A673 (cell line): ENCODE data around the gene MTMR2.

Source experiments
- EZH2 ChIP-seq: fragments of 200-600 bp; sonication (generic); IDR thresholded peaks from 2 replicates; pipeline ENCODE4 v1.6.1; 2017; ENCODE audit warnings: borderline replicate concordance, low read depth, mild to moderate bottlenecking, mixed read lengths, antibody characterized with exemption, low read length; ENCODE audit not compliant: poor library complexity, severe bottlenecking
- TF ChIP-seq, protein P1 (sequence below): fragments of 300-800, 200-600 bp; sonication (generic); conservative IDR thresholded peaks from 2 replicates; pipeline ENCODE4 v1.5.1; 2017; ENCODE audit warnings: low read depth, mild to moderate bottlenecking, antibody characterized with exemption, low read length, moderate library complexity, mixed read lengths

DNA sequence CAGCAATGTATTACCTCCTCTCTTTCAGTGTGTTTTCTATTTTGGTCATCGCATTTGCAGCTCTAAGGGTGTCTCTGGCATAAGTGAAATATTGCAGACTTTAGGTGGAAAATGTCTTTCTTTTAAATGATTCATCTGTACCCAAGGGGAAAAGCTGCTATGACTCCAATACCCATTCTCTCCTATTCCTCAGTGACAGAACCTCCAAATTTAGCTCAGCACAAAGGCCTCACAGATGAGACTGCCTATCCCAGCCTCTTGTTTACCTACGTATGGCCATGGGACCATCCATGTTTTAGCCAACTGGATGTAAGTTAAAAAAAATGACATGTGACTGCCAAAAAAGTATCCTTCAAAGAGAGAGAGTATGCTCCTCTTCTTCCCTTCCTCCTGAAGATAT is 7.9 kb downstream of the MTMR2 start:
- TF ChIP-seq, protein P1, sequence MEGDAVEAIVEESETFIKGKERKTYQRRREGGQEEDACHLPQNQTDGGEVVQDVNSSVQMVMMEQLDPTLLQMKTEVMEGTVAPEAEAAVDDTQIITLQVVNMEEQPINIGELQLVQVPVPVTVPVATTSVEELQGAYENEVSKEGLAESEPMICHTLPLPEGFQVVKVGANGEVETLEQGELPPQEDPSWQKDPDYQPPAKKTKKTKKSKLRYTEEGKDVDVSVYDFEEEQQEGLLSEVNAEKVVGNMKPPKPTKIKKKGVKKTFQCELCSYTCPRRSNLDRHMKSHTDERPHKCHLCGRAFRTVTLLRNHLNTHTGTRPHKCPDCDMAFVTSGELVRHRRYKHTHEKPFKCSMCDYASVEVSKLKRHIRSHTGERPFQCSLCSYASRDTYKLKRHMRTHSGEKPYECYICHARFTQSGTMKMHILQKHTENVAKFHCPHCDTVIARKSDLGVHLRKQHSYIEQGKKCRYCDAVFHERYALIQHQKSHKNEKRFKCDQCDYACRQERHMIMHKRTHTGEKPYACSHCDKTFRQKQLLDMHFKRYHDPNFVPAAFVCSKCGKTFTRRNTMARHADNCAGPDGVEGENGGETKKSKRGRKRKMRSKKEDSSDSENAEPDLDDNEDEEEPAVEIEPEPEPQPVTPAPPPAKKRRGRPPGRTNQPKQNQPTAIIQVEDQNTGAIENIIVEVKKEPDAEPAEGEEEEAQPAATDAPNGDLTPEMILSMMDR, result no peak
- no peak for TF ChIP-seq EZH2
